Activated naive CD4-positive, alpha-beta T cell (primary cell): ENCODE measurements around the gene GHRH.

ENCODE experiments used
- DNase-seq, 4 experiments: peaks; one replicate each; lab custom pipeline; 2025; lab: John Stamatoyannopoulos, UW

The GHRH gene

DNA sequence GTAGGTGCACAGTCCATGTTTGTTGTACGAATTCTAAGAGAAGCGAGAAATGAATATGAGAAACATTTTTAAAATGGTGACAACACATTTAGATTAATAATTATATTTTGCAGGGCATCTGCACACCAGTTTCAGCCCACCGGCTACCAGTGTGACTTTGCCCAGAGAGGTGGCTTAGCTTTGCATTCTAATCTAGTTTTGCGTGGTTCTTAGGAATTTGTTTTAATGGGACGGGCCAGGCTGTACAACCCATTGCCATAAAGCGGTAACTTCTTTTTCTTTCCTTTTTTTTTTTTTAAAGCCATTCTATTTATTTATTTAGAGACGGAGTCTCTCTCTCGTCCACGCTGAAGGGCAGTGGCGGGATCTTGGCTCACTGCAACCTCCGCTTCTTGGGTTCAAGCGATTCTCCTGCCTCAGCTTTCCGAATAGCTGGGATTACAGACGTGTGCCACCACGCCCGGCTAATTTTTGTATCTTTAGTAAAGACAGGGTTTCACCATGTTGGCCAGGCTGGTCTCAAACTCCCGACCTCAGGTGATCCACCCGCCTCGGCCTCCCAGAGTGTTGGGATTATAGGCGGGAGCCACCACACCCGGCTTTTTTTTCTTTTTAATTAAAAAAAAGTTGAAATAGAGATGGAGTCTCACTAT, 28.7 kb upstream of the GHRH start:
- DNase-seq: no peak

DNA sequence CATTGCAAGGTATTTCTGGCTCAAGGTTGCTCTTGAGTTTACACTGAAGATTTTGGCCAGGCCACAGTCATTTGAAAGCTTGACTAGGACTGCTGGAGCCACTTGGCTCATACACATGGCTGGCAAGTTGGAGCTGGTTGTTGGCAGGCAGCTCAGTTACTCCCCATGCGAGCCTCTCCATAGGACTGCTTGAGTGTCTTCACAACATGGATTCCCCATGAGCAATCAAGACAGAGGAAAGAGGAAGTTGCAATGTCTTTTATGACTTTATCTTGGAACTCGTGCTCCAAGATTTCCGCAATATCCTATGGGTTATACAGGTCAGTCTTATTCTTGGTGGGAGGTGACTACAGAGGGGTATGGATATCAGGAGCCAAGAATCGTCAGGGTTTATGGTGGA, 26.5 kb upstream of the GHRH start:
- DNase-seq: no peak

- no peak for DNase-seq
These were observed 24.2 kb upstream of the GHRH start for GRCh38 chr20:37285664-37286374.

DNA sequence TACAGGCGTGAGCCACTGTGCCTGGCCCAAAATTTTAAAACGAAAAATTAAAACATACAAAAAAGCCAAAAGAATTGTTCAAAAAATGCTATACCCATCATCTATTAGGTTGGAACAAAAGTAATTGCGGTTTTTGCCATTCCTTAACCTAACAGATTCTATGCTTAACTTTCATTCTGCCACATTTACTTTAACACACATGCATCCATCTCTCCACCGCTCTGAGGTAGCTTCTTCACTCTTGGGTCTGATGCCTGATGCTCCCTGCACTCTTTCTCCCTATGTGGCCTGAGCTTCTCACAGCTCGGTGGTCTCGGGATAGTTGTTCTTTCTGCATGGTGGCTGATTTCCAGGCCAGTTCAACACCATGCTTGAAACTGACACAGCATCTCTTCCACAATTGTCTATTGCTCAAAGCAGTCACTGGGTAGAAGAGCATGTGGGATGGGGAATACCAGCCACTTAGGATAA, 23.1 kb upstream of the GHRH start:
- no peak for DNase-seq

DNA sequence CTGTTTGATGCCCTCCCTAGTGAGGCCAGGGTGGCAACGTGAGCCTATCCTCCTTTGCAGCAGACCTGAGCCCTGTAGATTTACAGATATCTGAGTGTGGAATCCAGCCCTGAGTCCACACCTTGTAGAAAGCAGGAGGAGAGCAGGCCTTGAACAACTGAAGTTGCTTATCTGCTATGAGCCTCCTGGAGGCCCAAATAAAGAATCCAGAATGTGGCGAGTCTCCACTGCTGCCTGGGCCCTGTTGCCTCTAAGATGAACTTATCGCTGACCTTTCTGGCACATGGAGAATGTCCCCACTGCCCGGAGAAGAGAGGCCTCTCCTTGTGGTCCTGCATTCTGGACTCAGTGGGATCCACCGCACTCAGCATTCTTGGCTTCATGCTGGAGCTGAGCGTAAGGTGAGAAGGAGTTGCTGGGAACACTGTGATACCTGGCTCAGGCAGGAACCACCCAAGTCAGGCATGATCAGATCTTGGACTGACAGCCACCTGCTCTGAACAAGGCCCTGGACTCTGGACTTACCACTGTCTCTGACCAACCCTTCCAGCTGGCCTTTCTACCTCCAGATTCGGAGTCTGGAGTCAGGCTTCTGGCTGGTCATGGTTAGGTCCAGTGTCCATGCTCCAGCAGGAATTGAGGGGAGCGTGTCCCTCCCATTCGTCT, 22.0 kb upstream of the GHRH start:
- no peak for DNase-seq

GRCh38 chr20:37282556-37282955, 20.9 kb upstream of the GHRH start:
- DNase-seq: no peak

- DNase-seq: no peak
These were observed 18.8 kb upstream of the GHRH start for GRCh38 chr20:37280403-37280802.

DNA sequence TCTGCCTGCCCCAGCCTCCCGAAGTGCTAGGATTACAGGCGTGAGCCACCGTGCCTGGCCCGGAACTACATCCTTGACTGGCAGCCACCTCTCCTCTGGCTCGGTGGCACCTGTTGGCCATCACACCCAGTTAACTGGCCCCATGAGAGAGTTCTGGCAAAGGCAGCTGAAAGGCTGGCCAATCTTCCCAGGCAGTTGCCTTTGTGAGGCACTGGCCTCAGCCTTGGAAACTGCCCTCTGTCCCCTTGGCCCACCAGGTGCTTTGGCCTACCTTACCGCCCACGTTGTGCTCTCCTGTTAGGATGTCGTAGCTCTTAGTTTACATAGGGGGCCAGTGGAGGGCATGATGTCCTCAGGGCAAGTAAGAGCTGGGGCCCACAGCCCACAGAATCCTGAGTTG, 18.2 kb upstream of the GHRH start:
- DNase-seq: no peak

- no peak for DNase-seq
These were observed 17.5 kb upstream of the GHRH start for GRCh38 chr20:37278966-37279590.

DNA sequence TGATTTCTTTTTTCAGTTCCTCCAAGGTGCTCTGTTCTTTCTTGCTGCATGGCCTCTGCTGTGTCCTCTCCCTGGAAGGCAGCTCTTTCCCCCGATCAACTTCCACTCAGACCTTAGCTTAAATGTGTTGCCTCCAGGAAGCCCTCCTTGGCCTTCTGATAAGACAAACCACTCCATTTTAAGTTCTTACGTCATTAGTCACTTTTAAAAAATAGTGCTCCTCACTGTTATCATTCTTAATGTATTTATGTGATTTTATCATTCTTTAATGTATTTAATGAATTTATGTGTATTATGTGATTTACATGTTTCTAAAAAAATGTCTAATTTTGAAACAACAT, 15.6 kb upstream of the GHRH start:
- DNase-seq: no peak

- DNase-seq: no peak
These were observed 15.1 kb upstream of the GHRH start for GRCh38 chr20:37276494-37277252.

DNA sequence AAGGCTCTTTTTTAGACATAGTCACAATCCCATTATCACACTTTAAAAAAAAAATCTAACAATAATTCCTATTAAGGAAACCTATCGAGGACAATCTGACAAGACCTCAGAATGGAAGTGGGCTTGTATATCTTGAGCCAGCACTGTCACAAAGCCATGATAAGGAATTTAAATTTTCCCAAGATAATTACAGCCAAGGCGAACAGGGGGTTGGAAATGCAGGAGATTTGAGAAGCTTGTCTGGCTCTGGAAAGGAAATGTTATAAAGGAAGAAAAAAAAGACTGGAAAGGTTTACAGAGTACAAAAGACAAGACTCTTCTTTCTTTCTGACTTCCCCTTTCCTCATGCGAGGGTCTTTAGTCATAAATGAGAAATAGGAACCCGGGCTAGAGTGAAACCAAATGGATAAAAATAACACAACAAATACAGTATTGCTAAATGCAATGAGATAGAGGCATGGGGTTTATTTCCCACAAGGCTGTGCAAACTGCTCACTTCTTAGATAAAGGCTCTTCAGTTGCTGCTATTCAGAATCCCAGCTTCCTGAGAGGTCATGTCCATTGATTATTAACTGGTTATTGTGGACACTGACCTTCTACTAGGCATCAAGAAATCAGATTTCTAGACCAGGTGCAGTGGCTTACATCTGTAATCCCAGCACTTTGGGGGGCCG, 13.4 kb upstream of the GHRH start:
- DNase-seq: no peak

GRCh38 chr20:37273988-37274387, 12.4 kb upstream of the GHRH start:
- DNase-seq: no peak

GRCh38 chr20:37271421-37271768, 9.8 kb upstream of the GHRH start:
- no peak for DNase-seq

GRCh38 chr20:37270576-37271420, 9.2 kb upstream of the GHRH start:
- no peak for DNase-seq

DNA sequence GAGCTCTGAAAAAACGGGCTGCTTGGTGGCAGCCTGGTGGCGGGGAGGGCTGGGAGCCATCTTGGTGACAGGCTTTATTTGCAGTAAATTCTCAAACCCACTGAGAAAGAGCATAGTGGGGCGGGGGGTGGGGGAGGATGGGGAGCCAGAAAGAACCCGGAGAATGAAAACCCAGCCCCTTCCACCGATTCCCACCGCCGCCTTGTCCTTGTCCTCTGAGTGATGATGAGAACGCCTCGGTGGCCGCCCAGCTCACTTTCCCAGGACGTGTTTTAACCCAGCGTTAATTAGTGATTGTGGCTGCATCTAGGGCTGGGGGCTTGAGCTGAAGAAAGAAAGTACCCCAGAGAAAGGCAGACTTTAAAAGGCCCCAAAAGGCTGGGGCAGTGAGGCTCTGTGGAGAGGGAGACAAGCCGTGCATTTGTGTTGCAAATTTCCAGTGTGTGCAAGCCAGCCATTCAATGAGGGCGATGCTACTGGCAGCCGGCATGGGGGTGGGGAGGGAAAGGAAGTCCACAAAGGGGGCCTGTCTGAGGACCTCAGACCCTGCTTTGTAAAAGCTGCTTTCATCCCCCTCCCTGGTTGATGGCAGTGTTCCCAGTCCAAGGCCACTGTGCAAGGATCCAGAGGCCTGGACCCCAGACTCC, 6.2 kb upstream of the GHRH start:
- DNase-seq: no peak

GRCh38 chr20:37266940-37267666, 5.5 kb upstream of the GHRH start:
- DNase-seq: no peak

- DNase-seq: no peak
These were observed 3.5 kb upstream of the GHRH start for GRCh38 chr20:37265152-37265551.

- no peak for DNase-seq
These were observed 2.1 kb upstream of the GHRH start for GRCh38 chr20:37263686-37264085.

DNA sequence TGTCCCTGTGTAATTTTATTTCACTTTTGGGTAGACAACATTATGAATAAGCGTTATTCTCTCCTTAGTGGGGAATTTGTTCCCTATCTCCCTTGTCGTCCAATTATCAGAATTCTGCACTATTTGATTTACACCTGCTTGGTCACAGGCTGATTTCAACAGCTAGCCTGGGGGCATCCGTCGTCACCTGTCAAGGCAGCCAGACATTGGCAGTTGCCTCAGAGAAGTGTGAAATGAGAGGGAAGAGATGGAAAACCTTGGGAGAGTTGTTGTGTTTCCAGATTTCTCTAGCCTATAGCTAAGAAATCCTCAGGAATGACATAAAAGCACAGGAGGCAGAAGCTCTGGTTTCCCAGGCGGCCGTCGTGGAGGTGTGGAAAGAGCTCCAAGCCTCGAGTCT, 891 bp upstream of the GHRH start:
- DNase-seq: no peak
